Measurements from ENCODE around the gene OR1N1.
"Not testable (repeated sequence)": the region's sequence is repeated elsewhere in the genome, so short reads cannot be mapped to it uniquely, and the experiment has no call there.

OR1N1 gene

GRCh38 chr9:122527193-122527592 lies at the start of gene OR1N1:
Gene OR1N1, minus strand, starts transcription at chr9:122527293. Its CDS starts 0 bp downstream, at chr9:122527293.
- no peak for FAIRE-seq

- no peak for FAIRE-seq
These were observed 45.4 kb upstream of the OR1N1 start for GRCh38 chr9:122572456-122572855.

GRCh38 chr9:122567901-122568300 lies 40.8 kb upstream of the OR1N1 start:
- FAIRE-seq: no peak

GRCh38 chr9:122562134-122562760 lies 35.2 kb upstream of the OR1N1 start:
- FAIRE-seq: no peak

- no peak for FAIRE-seq
These were observed 34.4 kb upstream of the OR1N1 start for GRCh38 chr9:122561446-122561845.

GRCh38 chr9:122552812-122553211 lies 25.7 kb upstream of the OR1N1 start, which contains the start of gene OR1N2:
Gene OR1N2, plus strand, starts transcription at chr9:122553112. Its CDS starts 100 bp downstream, at chr9:122553212.
- FAIRE-seq: no peak

GRCh38 chr9:122551371-122551770 lies 24.3 kb upstream of the OR1N1 start:
- no peak for FAIRE-seq

GRCh38 chr9:122546196-122546595 lies 19.1 kb upstream of the OR1N1 start:
- no peak for FAIRE-seq

- FAIRE-seq: no peak
These were observed 11.7 kb upstream of the OR1N1 start for GRCh38 chr9:122538757-122539156.

- not testable (repeated sequence) for FAIRE-seq
These were observed 10.0 kb upstream of the OR1N1 start for GRCh38 chr9:122537066-122537465.

GRCh38 chr9:122536134-122536533 lies 9.0 kb upstream of the OR1N1 start:
- FAIRE-seq: no peak

- not testable (repeated sequence) for FAIRE-seq
These were observed 4.1 kb upstream of the OR1N1 start for GRCh38 chr9:122531157-122531556.

GRCh38 chr9:122526602-122527001 lies 491 bp downstream of the OR1N1 start:
- no peak for FAIRE-seq

- FAIRE-seq: no peak
These were observed 7.7 kb downstream of the OR1N1 start for GRCh38 chr9:122519376-122519775.

- FAIRE-seq: no peak
These were observed 8.3 kb downstream of the OR1N1 start, which contains the start of gene OR1J4 for GRCh38 chr9:122518841-122519240. Gene OR1J4, plus strand, starts transcription at chr9:122519141. Its CDS starts 0 bp downstream, at chr9:122519141.

- no peak for FAIRE-seq
These were observed 8.9 kb downstream of the OR1N1 start for GRCh38 chr9:122518226-122518625.

- FAIRE-seq: no peak
These were observed 16.6 kb downstream of the OR1N1 start, which contains the start of gene OR1J2 for GRCh38 chr9:122510502-122510901. Gene OR1J2, plus strand, starts transcription at chr9:122510802. Its CDS starts 0 bp downstream, at chr9:122510802.

- no peak for FAIRE-seq
These were observed 20.1 kb downstream of the OR1N1 start for GRCh38 chr9:122506964-122507363.

- no peak for FAIRE-seq
These were observed 28.2 kb downstream of the OR1N1 start for GRCh38 chr9:122498883-122499288.

GRCh38 chr9:122479062-122479461 lies 48.0 kb downstream of the OR1N1 start:
- FAIRE-seq: no peak

- FAIRE-seq: no peak
These were observed 49.3 kb downstream of the OR1N1 start, which contains the start of gene OR1J1 for GRCh38 chr9:122477826-122478225. Gene OR1J1, minus strand, starts transcription at chr9:122477926. Its CDS starts 0 bp downstream, at chr9:122477926.

- no peak for FAIRE-seq
These were observed 49.7 kb downstream of the OR1N1 start for GRCh38 chr9:122477346-122477745.

Measured in colon (tissue), 2 donors.